Skeletal muscle tissue (tissue), 4 donors: ENCODE measurements around the gene DNAJC4. TPM values are rescaled to one million over a fixed set of nuclear protein-coding genes. Genes with fewer than 3 reads are reported as not detected.
"Not testable (repeated sequence)": the region's sequence is repeated elsewhere in the genome, so short reads cannot be mapped to it uniquely, and the experiment has no call there.

ENCODE experiments used
- H3K27ac ChIP-seq: one replicate; pipeline ENCODE4 v1.7.0; 2013; ENCODE audit warnings: mild to moderate bottlenecking, low read depth, low read length, inconsistent platforms
- H3K27me3 ChIP-seq, 3 donors: one replicate each; pipeline ENCODE4 v1.7.0; 2013; ENCODE audit warnings: low read length in 3 of 3; ENCODE audit not compliant: control insufficient read depth in 3 of 3, insufficient read depth in 3 of 3
- H3K36me3 ChIP-seq, 3 donors: one replicate each; pipeline ENCODE4 v1.7.0; 2013; ENCODE audit warnings: low read length in 3 of 3; ENCODE audit not compliant: control insufficient read depth in 3 of 3, insufficient read depth in 3 of 3
- H3K4me1 ChIP-seq, 3 donors: one replicate each; pipeline ENCODE4 v1.7.0; 2013; ENCODE audit warnings: low read length in 3 of 3, mild to moderate bottlenecking in 3 of 3; ENCODE audit not compliant: control insufficient read depth in 3 of 3, insufficient read depth in 3 of 3
- H3K4me3 ChIP-seq, 3 donors: one replicate each; pipeline ENCODE4 v1.7.0; 2013; ENCODE audit warnings: low read length in 3 of 3
- H3K9ac ChIP-seq, 3 donors: one replicate each; pipeline ENCODE4 v1.7.0; 2013; ENCODE audit warnings: low read length in 3 of 3, mild to moderate bottlenecking in 3 of 3, moderate library complexity in 2 of 3, low read depth in 1 of 3
- H3K9me3 ChIP-seq, 3 donors: one replicate each; pipeline ENCODE4 v1.7.0; 2013; ENCODE audit warnings: low read length in 3 of 3; ENCODE audit not compliant: control insufficient read depth in 3 of 3
- total RNA-seq: library from RNA; depleted of rRNA; stranded (reverse); fragments of >200 nt; gene quantifications from one replicate; pipeline ENCODE4 v1.2.3, GENCODE V29; 2014
- donor health status: Osteomylitis.

Gene DNAJC4
- total RNA-seq, 1 donor from 2014 or later: 18.8 TPM

- peak overlapping the region in 1 of 3 donors; percentile 70 for H3K9ac ChIP-seq
- H3K27ac ChIP-seq: peak overlapping the region; percentile 93
- H3K4me3 ChIP-seq: no peak overlapping the region
- H3K27me3 ChIP-seq: no peaks in the 10 kb centered on the region
- H3K4me1 ChIP-seq: peaks cover 53 to 67% (median 60%) of the 10 kb centered on the region in 3 donors
- peaks cover 11 to 17% (median 16%) of the 10 kb centered on the region in 3 donors for H3K36me3 ChIP-seq
- H3K9me3 ChIP-seq: no peaks in the 10 kb centered on the region
Observed at GRCh38 chr11:64243236-64243854, 13.0 kb downstream of the DNAJC4 start.

DNA sequence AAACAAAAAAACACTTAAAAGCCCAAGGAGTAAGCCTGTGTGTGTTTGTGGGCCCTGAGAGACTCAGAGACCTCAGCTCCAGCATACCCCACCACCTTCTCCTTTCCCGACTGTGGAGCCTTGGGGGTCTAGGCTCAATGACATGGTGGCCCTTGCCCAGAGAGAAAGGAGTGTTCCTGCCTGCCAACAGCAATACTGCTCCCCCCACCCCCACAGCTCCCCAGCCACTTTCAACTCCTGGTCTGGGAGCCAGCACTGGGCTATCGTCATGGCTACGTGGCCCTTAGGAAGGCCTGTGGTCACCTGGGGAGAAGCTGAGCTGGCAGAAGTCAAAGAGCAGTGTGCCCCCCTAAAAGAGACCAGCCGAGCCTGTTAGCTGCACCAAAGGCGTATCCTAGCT is 13.8 kb downstream of the DNAJC4 start:
- Histone ChIP-seq H3K4me3 (no peak overlapping the region), H3K9ac (peak overlapping the region in 2 of 3 donors; percentile 23 to 70), H3K27ac (peak overlapping the region; percentile 93)

GRCh38 chr11:64244966-64245365 is 14.6 kb downstream of the DNAJC4 start:
- Histone ChIP-seq H3K9ac (peak overlapping the region; percentile 87 to 97 (median 95)), H3K36me3 (peaks cover 4 to 12% (median 6%) of the 10 kb centered on the region in 3 donors), H3K4me3 (peak overlapping the region; percentile 88 to 96 (median 95)), H3K4me1 (peaks cover 50 to 65% (median 56%) of the 10 kb centered on the region in 3 donors), H3K9me3 (no peaks in the 10 kb centered on the region), H3K27ac (peak overlapping the region; percentile 93), H3K27me3 (no peaks in the 10 kb centered on the region)

More for the DNA sequence above, 13.8 kb downstream of the DNAJC4 start:
- Histone ChIP-seq H3K9me3 (no peaks in the 10 kb centered on the region), H3K27me3 (no peaks in the 10 kb centered on the region), H3K36me3 (peaks cover 4 to 12% (median 9%) of the 10 kb centered on the region in 3 donors), H3K4me1 (peaks cover 53 to 67% (median 60%) of the 10 kb centered on the region in 3 donors)

GRCh38 chr11:64245401-64245796 is 15.1 kb downstream of the DNAJC4 start:
- peaks cover 4 to 12% (median 6%) of the 10 kb centered on the region in 3 donors for H3K36me3 ChIP-seq
- H3K27ac ChIP-seq: peak overlapping the region; percentile 93
- peak overlapping the region; percentile 87 to 97 (median 95) for H3K9ac ChIP-seq
- no peaks in the 10 kb centered on the region for H3K27me3 ChIP-seq
- no peaks in the 10 kb centered on the region for H3K9me3 ChIP-seq
- H3K4me3 ChIP-seq: peak overlapping the region; percentile 88 to 96 (median 95)
- H3K4me1 ChIP-seq: peaks cover 45 to 62% (median 52%) of the 10 kb centered on the region in 3 donors

GRCh38 chr11:64245797-64246620 is 15.7 kb downstream of the DNAJC4 start:
- peak overlapping the region; percentile 88 to 96 (median 95) for H3K4me3 ChIP-seq
- H3K27me3 ChIP-seq: no peaks in the 10 kb centered on the region
- peak overlapping the region; percentile 93 for H3K27ac ChIP-seq
- peak overlapping the region; percentile 87 to 97 (median 95) for H3K9ac ChIP-seq
- no peaks in the 10 kb centered on the region for H3K9me3 ChIP-seq
- peaks cover 4 to 12% (median 6%) of the 10 kb centered on the region in 3 donors for H3K36me3 ChIP-seq
- peaks cover 48 to 65% (median 56%) of the 10 kb centered on the region in 3 donors for H3K4me1 ChIP-seq

GRCh38 chr11:64246621-64246870 is 16.2 kb downstream of the DNAJC4 start:
- Histone ChIP-seq H3K4me3 (peak overlapping the region in 1 of 3 donors; percentile 90), H3K36me3 (peaks cover 4 to 12% (median 6%) of the 10 kb centered on the region in 3 donors), H3K4me1 (peaks cover 50 to 66% (median 58%) of the 10 kb centered on the region in 3 donors), H3K9ac (peak overlapping the region in 1 of 3 donors; percentile 97)
- not testable (repeated sequence) for H3K27ac ChIP-seq, H3K27me3 ChIP-seq, H3K9me3 ChIP-seq

DNA sequence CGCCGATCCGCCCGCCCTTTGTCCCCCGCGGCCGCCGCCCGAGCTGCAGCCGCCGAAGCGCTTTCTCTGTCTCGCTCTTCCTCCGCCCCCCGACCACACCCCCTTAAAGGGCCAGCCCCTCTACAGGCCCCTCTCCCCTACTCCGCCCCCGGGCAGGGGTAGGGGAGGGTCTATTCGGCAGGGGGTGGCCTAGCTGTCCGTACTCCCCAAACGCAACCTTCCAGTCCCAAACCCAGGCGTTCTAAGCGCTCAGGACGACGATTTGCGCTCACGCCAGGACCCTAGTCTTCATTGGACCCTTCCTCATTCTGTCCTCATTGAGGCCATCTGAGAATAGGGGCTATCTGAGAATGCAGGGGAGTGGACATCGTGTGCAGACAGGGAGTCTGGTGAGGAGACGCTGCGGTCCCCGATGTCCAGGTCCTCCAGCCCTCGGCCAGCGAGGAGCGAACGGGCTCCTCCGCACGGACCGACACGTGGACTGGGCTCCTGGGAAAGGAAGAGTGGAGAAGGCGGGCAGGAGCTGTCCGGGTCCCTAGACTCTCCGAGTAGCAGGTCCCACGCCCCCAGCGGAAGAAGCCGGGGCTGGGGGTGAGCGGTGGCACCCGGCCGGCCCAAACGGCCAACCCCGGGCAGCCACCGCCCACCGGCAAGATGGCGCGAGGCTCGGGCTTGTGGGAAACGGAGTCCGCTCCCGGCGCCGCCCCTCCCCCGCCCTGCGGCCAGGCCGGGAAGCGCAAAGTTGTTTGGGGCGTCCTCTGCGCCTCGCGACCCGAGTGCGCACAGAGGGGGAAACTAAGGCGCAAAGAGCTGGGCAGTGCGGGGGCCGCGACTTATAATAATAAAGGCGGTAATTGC is 16.8 kb downstream of the DNAJC4 start, which contains the start of gene PPP1R14B:
Gene PPP1R14B, minus strand, starts transcription at position 73 of the 858 bp plus-strand sequence. CDS start 270 bp downstream, outside the sequence.
- peak within 1 kb of the TSS; percentile 92 to 97 (median 95) for H3K9ac ChIP-seq
- peaks cover 54 to 69% (median 60%) of the 10 kb centered on the region in 3 donors for H3K4me1 ChIP-seq
- peak within 1 kb of the TSS; percentile 95 to 97 (median 95) for H3K4me3 ChIP-seq
- H3K9me3 ChIP-seq: no peaks in the 10 kb centered on the region
- no peaks in the 10 kb centered on the region for H3K27me3 ChIP-seq
- H3K36me3 ChIP-seq: peaks cover 4 to 12% (median 6%) of the 10 kb centered on the region in 3 donors
- H3K27ac ChIP-seq: peak within 1 kb of the TSS; percentile 93

GRCh38 chr11:64247729-64248531 is 17.6 kb downstream of the DNAJC4 start:
- Histone ChIP-seq H3K27ac (no peak overlapping the region), H3K27me3 (no peaks in the 10 kb centered on the region), H3K36me3 (peaks cover 4 to 12% (median 6%) of the 10 kb centered on the region in 3 donors), H3K4me1 (peaks cover 52 to 67% (median 57%) of the 10 kb centered on the region in 3 donors), H3K4me3 (peak overlapping the region; percentile 59 to 97 (median 90)), H3K9me3 (no peaks in the 10 kb centered on the region), H3K9ac (peak overlapping the region; percentile 51 to 90 (median 79))

DNA sequence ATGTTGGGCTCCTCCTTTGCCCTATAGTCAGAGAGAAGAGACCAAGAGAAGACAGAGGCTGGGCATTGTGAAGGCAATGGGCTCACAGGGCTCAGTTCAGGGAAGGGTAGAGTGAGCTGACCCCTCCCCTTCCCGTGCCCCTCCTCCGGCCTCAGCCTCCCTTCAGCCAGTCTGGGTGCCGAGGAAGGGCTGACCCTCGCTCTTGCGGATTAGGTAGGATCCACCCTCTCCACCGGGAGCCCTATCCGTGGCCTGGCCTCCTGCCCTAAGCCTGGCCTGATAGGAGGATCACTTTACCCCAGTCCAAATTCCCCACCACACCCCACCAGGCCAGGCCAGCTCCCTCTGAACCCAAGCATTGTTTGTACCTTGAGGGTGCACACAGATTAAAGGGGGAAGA is 18.2 kb downstream of the DNAJC4 start:
- H3K27ac ChIP-seq: no peak overlapping the region
- H3K36me3 ChIP-seq: peaks cover 1 to 5% (median 2%) of the 10 kb centered on the region in 3 donors
- no peaks in the 10 kb centered on the region for H3K27me3 ChIP-seq
- H3K9ac ChIP-seq: peak overlapping the region in 2 of 3 donors; percentile 45 to 48
- peaks cover 53 to 67% (median 57%) of the 10 kb centered on the region in 3 donors for H3K4me1 ChIP-seq
- no peak overlapping the region for H3K4me3 ChIP-seq
- H3K9me3 ChIP-seq: no peaks in the 10 kb centered on the region
